Activated T-cell treated with anti-CD3 and anti-CD28 coated beads for 48 hours (primary cell): ENCODE data around the gene RWDD4.

ENCODE experiments used
- DNase-seq: peaks from one replicate; pipeline ENCODE4 v3.0.0-alpha.2; 2020; ENCODE audit warnings: low read depth

Gene RWDD4

DNA sequence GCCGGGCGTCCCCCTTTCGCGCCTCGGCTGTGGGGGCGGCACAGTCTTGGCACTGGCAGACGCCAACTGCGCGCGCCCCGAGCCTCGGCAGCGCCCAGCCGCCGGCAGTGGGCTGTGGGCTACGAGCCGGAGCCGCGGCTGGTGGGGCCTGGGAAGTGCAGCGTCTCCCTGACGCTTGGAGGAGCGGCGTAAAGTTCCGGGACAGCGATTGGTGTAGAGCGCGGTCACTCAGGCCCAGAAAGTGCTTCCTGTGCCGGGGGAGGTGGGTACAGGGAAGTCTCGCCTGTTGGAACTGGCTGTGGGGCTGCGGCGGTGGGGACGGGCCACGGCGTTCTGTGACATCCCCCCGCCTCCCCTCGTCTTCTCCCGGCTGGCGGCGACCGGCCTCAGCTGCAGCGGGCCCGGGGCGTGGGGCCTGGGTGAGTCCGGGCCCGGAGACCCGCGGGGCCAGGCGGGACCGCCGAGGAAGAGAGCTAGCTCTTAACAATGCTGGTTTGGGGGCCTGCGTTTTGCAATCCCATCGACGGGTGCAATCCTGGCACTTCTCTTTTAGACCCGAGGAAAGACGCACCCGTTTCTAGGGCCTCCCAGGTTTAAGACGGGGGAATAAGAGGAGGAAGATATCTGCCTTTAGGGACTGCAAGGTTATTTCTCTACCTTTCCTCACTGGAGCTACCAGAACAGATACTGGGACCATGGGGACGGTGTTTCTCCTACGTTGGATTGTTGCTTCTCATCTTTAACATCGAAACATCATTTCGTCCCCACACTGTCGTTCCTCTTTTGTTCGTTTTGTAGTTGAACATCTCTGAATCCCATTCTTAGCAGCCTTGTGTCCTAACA, at the start of gene RWDD4, which contains the start of gene TRAPPC11:
Gene RWDD4 (minus strand): TSS at position 157 of the 843 bp plus-strand sequence. CDS start 233 bp downstream, outside the sequence.
Gene TRAPPC11 (plus strand): TSS at position 265 of the 843 bp plus-strand sequence. CDS start 4,575 bp downstream, outside the sequence.
- DNase-seq, result peak; percentile 90

GRCh38 chr4:183702492-183702891, 43.5 kb upstream of the RWDD4 start:
- DNase-seq, result no peak

DNA sequence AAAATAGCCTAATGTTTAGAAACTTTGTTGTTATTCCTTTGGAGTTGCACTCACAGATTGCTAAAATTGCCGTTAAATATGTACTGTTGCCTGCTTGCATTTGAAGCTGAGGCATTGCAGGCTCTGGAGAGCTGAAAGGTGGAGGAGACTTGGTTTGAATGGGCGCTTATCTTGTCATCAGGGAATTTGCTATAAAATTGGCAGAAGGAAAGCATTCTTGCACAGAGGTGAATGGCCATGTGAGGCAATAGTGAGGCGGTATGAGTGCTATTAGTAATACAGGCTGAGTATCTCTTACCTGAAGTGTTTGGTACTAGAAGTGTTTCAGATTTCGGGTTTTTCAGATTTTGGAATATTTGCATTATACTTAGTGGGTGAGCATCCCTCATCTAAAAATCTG, 41.4 kb upstream of the RWDD4 start:
- no peak for DNase-seq

- DNase-seq, result no peak
Observed at GRCh38 chr4:183698909-183699308, 39.9 kb upstream of the RWDD4 start.

GRCh38 chr4:183691897-183692296, 32.9 kb upstream of the RWDD4 start:
- no peak for DNase-seq

GRCh38 chr4:183691006-183691405, 32.0 kb upstream of the RWDD4 start:
- no peak for DNase-seq

- DNase-seq, result no peak
Observed at GRCh38 chr4:183688216-183688615, 29.2 kb upstream of the RWDD4 start.

DNA sequence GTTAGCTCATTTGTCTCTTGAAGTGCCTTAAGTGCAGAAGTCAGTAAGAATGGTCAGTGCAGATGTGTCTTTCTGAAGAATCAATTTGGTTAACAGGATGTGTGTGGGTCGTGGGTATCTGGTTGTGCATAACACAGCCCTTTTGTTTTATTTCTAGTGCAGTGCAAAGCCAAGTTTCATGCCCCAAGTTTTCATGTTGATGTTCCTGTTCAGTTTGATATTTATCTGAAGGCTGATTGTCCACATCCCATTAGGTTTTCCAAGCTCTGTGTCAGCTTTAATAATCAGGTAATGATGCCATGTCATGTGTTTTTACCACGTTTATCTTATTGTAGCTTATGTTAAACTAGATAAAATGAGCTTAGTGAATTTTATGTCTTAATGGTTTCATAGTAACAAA, 27.5 kb upstream of the RWDD4 start:
- DNase-seq, result no peak

DNA sequence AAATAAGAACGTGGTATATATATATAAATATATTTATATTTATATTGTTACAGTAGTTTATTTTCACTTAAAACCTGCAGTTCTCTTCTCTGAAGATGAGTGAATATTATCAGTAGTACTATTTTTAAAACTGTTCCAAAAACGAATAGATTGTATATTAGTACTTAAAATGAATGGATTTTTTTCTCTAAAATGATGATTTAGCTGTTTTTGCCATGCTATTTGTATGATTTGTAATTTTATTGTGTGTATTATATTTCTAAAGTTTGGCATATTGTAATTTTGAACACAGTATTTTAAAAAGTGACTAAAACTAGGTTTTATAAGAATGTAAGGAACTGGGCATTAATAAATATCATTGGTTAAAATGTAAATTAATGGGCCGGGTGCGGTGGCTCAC, 22.1 kb upstream of the RWDD4 start:
- DNase-seq, result no peak

GRCh38 chr4:183675625-183676024, 16.6 kb upstream of the RWDD4 start:
- DNase-seq, result no peak

- DNase-seq, result no peak
Observed at GRCh38 chr4:183674153-183674552, 15.2 kb upstream of the RWDD4 start.

DNA sequence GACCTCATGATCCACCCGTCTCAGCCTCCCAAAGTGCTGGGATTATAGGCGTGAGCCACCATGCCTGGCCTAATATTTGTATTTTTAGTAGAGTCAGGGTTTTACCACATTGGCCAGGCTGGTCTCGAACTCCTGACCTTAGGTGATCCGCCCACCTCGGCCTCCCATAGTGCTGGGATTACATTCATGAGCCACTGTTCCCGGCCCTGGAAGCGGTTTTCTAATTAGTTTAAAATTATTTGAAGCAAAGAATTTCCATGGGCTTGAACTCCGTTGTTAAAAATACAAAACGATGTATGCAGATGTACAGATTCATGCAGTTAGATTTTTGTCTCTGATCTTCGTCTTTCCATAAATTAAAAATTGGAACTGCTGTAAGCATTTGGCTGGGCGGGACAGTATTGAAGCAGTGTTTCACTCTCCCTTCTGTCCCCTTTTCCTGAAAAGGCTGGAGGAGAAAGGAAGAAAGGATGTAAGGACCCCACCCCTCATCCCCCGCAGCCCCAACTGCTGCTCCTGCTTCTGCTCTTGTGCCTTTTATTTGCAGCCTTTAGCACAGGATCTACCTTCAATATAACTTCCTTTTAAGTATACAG, 12.1 kb upstream of the RWDD4 start:
- DNase-seq, result no peak

DNA sequence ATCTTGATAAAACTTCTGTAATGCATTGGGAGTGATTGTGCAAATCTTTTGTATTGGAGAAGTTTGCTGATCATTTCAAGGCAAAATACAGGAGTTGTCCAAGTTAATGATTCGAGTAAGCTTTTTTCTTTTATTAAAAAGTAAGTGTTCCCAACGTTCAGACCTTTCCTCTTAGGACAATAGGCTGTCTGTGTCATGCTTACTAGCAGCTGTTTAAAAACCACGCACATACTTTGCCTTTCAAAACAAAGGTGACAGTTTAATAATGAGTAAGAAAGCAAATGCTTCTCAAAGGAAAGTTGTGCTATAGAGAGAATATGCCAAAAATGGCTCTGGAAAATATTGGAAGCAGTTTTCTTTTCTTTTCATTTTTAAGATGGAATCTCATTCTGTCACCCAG, 11.3 kb upstream of the RWDD4 start:
- DNase-seq, result no peak

DNA sequence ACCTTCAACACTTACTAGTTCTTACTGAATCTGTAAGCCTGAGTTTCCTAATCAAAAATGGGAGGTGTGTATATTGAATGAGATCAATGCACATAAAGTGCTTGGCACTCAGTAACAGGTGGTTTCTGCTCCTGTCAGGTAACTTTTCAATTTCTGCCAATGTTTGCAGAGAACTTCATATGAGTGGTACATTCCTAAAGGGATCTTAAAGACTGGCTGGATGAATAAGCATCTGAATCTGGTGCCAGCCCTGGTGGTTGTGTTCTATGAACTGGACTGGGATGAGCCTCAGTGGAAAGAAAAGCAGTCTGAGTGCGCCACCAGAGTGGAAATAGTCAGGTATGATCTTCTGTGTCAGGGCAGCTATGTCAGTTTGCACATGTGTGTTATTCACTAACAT, 7.1 kb upstream of the RWDD4 start:
- no peak for DNase-seq

DNA sequence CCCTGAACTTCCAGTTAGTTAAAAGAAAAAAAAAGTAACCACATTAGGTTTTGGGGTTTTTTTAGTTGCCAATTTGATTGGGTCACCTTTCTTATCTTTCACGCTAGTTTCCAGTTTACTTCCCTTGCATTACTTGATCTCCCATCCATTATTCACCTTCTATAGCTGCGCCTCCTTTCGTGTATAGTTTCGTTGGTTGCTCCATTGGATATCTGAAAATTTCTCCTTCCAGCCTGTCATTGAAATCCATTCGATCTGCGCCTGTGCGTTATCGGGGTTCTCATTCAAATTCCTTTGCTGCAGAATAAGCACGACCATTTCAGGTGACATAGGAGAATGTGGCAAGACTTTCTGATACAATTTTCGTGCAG, 872 bp upstream of the RWDD4 start:
- no peak for DNase-seq

- peak; percentile 17 for DNase-seq
Observed at GRCh38 chr4:183658362-183659028, 490 bp downstream of the RWDD4 start.

DNA sequence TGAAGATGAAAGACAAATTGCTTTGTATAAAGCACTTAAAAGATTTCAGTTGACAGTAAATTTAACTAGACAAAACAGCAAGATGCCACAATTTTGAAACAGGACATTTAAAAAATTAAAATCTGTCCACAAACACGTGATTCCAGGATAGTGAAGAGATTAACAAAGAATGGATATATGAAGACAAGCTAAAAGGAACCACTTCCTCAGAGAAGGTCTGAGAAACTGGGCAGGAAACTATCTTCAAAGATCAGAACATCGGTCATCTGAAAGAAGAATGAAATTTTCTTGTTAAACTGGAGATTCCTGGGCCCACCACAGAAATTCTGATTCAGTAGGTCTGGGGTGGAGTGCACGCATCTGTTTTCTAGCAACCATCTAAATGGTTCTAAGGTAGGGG, 1.4 kb downstream of the RWDD4 start:
- DNase-seq, result no peak

- no peak for DNase-seq
Observed at GRCh38 chr4:183645326-183645725, 13.7 kb downstream of the RWDD4 start.

DNA sequence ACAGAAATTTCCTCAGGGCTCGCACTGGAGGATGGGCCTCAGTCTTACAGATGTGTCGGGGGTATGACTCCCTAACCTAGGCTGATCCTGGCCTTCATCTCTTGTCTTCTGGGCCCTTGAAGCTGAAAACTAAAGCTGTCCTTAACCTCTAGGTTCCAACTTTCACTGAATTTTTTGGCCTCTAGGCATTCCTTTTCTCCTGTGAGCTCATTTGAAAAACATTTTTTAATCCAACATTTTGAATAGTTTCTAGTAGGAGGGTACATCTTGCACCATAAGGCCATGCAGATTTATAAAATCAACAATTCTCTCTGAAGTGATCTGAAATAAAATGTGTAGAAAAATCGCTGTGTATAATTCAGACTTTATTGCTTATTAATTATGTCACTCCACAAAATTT, 19.7 kb downstream of the RWDD4 start:
- DNase-seq, result no peak

DNA sequence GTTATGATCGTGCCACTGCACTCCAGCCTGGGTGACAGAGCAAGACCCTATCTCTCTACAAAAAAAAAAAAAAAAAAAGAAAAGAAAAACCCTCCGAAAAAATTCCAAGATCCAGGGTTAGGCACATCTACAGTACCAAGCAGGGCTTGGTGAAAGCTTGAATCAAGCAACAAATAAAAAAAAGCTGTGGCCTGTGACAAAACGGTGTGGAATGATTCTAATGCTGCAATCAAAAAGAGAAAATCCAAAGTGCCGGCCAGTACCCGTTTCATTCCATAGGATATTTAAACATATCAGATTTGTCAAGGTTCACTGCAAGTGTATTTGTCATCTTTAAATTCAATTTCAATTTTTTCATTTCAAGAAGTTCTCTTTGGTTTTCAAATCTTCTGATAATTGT, 20.5 kb downstream of the RWDD4 start:
- DNase-seq, result no peak

DNA sequence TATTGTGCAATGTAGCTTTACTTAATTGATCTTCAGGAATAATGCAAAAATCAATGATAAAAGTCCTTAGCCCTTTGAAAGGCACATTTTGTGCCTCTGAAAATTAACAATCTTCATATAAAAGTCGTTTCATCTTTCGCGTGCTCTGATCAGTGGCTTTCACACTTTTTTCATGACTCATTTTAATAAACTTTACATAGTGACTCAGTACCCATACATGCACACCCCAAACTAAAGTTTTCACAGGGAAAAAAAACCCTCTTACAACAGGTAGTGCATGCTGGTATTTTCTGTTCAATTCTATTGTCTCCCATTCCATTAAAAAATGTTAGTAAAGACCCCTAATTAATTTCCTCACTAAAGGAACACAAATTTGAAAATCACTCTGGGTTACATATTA, 21.5 kb downstream of the RWDD4 start:
- DNase-seq, result no peak

- DNase-seq, result no peak
Observed at GRCh38 chr4:183636923-183637322, 22.1 kb downstream of the RWDD4 start.

GRCh38 chr4:183636503-183636902, 22.5 kb downstream of the RWDD4 start:
- no peak for DNase-seq
